ENCODE results near the gene CHST12.

CHST12 gene

GRCh38 chr7:2431260-2431867 is 28.0 kb downstream of the CHST12 start:
- no peak overlapping the region for H3K4me3 ChIP-seq (ENCODE audit: low read length)
- no peak for DNase-seq (ENCODE audit: low read depth)
- TF ChIP-seq, protein P1, sequence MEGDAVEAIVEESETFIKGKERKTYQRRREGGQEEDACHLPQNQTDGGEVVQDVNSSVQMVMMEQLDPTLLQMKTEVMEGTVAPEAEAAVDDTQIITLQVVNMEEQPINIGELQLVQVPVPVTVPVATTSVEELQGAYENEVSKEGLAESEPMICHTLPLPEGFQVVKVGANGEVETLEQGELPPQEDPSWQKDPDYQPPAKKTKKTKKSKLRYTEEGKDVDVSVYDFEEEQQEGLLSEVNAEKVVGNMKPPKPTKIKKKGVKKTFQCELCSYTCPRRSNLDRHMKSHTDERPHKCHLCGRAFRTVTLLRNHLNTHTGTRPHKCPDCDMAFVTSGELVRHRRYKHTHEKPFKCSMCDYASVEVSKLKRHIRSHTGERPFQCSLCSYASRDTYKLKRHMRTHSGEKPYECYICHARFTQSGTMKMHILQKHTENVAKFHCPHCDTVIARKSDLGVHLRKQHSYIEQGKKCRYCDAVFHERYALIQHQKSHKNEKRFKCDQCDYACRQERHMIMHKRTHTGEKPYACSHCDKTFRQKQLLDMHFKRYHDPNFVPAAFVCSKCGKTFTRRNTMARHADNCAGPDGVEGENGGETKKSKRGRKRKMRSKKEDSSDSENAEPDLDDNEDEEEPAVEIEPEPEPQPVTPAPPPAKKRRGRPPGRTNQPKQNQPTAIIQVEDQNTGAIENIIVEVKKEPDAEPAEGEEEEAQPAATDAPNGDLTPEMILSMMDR (IDR thresholded peaks at IDR 0.05; ENCODE audit: insufficient read depth, low read depth, low read length, missing control alignments), result peak; percentile 41

DNA sequence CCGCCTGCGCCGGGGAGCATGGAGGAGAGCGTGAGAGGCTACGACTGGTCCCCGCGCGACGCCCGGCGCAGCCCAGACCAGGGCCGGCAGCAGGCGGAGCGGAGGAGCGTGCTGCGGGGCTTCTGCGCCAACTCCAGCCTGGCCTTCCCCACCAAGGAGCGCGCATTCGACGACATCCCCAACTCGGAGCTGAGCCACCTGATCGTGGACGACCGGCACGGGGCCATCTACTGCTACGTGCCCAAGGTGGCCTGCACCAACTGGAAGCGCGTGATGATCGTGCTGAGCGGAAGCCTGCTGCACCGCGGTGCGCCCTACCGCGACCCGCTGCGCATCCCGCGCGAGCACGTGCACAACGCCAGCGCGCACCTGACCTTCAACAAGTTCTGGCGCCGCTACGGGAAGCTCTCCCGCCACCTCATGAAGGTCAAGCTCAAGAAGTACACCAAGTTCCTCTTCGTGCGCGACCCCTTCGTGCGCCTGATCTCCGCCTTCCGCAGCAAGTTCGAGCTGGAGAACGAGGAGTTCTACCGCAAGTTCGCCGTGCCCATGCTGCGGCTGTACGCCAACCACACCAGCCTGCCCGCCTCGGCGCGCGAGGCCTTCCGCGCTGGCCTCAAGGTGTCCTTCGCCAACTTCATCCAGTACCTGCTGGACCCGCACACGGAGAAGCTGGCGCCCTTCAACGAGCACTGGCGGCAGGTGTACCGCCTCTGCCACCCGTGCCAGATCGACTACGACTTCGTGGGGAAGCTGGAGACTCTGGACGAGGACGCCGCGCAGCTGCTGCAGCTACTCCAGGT is 29.7 kb downstream of the CHST12 start:
- TF ChIP-seq, protein P1 (IDR thresholded peaks at IDR 0.05; ENCODE audit: insufficient read depth, low read depth, low read length, missing control alignments), result no peak
- no peak for DNase-seq (ENCODE audit: low read depth)
- no peak overlapping the region for H3K4me3 ChIP-seq (ENCODE audit: low read length)

DNA sequence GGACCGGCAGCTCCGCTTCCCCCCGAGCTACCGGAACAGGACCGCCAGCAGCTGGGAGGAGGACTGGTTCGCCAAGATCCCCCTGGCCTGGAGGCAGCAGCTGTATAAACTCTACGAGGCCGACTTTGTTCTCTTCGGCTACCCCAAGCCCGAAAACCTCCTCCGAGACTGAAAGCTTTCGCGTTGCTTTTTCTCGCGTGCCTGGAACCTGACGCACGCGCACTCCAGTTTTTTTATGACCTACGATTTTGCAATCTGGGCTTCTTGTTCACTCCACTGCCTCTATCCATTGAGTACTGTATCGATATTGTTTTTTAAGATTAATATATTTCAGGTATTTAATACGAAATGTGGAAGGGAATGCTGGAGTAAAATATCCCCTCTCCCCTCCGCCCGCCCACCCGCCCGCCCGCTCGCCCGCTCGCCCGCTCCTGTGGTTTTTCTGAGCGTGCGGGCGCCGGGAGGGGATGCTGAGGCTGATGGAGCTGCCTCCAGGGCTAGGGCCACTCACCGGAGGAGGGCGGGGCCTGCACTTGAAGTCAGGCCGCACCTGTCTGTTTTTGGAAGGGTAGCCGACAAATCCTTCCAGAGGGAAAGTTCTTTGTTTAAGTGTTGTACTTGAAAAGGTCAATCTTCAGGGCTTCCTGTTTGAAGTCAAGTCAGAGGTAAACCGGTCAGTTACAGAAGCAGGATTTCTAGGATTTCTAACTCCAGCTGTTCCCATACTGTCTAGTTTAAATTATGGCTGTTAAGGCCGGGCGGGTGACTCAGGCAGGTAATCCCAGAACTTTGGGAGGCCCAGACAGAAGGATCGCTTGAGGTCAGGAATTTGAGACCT is 30.5 kb downstream of the CHST12 start:
- TF ChIP-seq, protein P1 (IDR thresholded peaks at IDR 0.05; ENCODE audit: insufficient read depth, low read depth, low read length, missing control alignments), result no peak
- H3K4me3 ChIP-seq (ENCODE audit: low read length), result no peak overlapping the region
- no peak for DNase-seq (ENCODE audit: low read depth)

- TF ChIP-seq, protein P1 (IDR thresholded peaks at IDR 0.05; ENCODE audit: insufficient read depth, low read depth, low read length, missing control alignments), result no peak
- H3K4me3 ChIP-seq (ENCODE audit: low read length), result no peak overlapping the region
- no peak for DNase-seq (ENCODE audit: low read depth)
Measured at GRCh38 chr7:2435146-2435545, 31.7 kb downstream of the CHST12 start.

- H3K4me3 ChIP-seq (ENCODE audit: low read length), result no peak overlapping the region
- TF ChIP-seq, protein P1 (IDR thresholded peaks at IDR 0.05; ENCODE audit: insufficient read depth, low read depth, low read length, missing control alignments), result no peak
- no peak for DNase-seq (ENCODE audit: low read depth)
Measured at GRCh38 chr7:2436341-2437104, 33.1 kb downstream of the CHST12 start.

DNA sequence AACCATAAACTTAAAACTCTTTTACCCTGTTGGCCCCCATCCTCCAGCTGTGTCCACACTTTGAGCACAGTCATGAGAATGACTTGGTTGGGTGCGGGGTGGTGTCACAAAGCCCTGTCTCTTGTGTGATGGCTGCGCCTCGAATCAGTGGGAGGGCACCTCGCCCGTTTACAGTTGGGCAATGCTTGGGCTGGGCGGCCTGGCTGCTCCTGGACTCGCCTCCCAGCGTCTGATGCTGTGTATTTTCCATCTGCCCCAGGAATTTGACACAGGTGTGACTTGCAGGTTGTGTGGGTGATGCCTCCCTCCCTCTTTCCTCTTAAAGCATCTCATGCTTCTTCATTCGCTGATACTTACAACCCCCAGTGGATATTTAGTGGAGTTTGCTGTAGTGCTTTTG is 33.7 kb downstream of the CHST12 start:
- TF ChIP-seq, protein P1 (IDR thresholded peaks at IDR 0.05; ENCODE audit: insufficient read depth, low read depth, low read length, missing control alignments), result peak; percentile 13
- peak; percentile 53 for DNase-seq (ENCODE audit: low read depth)
- no peak overlapping the region for H3K4me3 ChIP-seq (ENCODE audit: low read length)

All from epithelial cell of esophagus (primary cell).